Skin of body (tissue), 2 donors: ENCODE measurements around the gene ABTB2. TPM values are rescaled to one million over a fixed set of nuclear protein-coding genes. Genes with fewer than 3 reads are reported as not detected.
"Not testable (repeated sequence)": the region's sequence is repeated elsewhere in the genome, so short reads cannot be mapped to it uniquely, and the experiment has no call there.

Experiments
- DNase-seq: peaks from one replicate; lab custom pipeline; 2025; lab: John Stamatoyannopoulos, UW
- total RNA-seq: library from RNA; depleted of rRNA; stranded (reverse); fragments of >200 nt; gene quantifications from one replicate; pipeline ENCODE4 v1.2.3, GENCODE V29; 2014

The ABTB2 gene
- total RNA-seq, 1 donor from 2014 or later = 5.7 TPM

- DNase-seq = no peak
These were observed 115.7 kb downstream of the ABTB2 start for GRCh38 chr11:34242037-34242625.

GRCh38 chr11:34240150-34240494, 117.7 kb downstream of the ABTB2 start:
- DNase-seq = no peak

GRCh38 chr11:34239465-34240149, 118.2 kb downstream of the ABTB2 start:
- DNase-seq = no peak

GRCh38 chr11:34238966-34239365, 118.8 kb downstream of the ABTB2 start:
- DNase-seq = no peak

- no peak for DNase-seq
These were observed 119.3 kb downstream of the ABTB2 start for GRCh38 chr11:34238533-34238932.

- DNase-seq = no peak
These were observed 121.2 kb downstream of the ABTB2 start for GRCh38 chr11:34236572-34236971.

GRCh38 chr11:34235591-34236071, 122.2 kb downstream of the ABTB2 start:
- DNase-seq = no peak

- DNase-seq = no peak
These were observed 122.6 kb downstream of the ABTB2 start for GRCh38 chr11:34235189-34235588.

DNA sequence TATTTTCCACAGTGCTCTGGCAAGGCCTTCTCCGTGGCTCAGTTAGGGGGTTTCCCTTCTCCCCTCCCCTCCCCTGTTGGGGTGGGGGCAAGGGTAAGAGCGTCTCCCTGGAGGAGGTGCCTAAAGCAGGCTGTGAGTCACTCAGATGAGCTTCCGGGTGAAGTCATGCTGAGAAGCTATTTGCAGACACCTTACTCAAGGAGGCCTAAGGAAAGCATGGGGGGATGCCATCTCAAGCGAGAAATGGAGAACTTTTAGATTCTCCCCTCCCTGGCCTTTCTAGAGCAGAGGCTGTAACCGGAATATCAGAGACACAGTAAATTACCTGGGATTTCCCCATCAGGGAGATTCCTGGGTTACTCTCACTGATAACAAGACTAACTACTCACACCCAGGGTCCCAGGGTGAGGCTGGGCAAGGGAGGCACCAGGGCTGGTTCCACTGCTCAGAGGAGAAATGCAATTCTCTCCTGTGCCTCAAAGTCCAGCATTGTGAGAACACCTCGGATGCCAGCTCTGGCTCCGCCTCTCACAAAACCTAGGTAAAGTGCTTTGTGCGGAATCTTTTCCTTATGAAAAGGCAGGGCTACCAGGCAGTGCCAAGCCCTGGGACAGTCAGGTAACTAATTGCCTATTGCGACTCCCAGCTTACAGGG, 123.6 kb downstream of the ABTB2 start:
- DNase-seq = no peak

GRCh38 chr11:34233215-34233614, 124.6 kb downstream of the ABTB2 start:
- DNase-seq = no peak

- DNase-seq = no peak
These were observed 125.0 kb downstream of the ABTB2 start for GRCh38 chr11:34232807-34233206.

DNA sequence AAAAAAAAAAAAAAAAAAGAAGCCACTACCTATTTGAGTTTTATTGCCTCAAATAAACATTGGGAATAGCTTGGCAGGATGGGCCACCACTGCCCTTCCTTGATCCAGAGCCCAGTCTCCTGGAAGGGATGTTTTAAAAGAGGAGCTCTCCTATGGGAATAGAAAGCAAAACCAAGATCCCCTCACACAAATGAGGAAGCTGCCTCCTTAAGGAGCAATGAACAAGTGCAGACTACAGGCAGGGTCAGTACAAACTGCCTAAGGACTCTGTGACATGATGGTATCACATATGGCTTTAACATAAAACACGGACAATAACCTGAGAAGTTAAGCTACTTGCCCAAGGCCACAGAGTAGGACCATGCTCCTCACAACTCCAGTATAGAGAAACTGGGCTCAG, 131.6 kb downstream of the ABTB2 start:
- no peak for DNase-seq

DNA sequence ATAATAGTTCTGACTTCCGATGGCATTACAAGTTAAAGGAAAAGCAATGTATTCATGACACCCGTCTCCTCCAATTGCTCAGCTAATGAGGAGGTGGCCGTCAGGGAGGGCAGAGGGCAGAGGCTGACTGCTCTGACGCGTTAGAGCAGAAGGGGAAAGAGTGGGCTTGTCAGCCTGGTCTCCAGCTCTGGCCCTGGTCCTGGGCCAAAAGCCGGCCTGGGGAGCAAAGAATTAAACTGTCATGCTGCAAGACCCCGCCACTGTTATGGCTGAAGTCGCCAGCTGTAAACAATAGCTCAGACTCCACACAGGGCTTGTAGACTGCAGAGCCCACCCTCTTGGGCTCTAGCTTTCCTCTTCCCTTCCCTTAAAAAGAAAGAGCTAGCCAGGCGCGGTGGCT, 132.7 kb downstream of the ABTB2 start:
- no peak for DNase-seq

- no peak for DNase-seq
These were observed 133.3 kb downstream of the ABTB2 start for GRCh38 chr11:34224434-34224966.

- DNase-seq = no peak
These were observed 133.9 kb downstream of the ABTB2 start for GRCh38 chr11:34223907-34224306.

- peak; percentile 32 for DNase-seq
These were observed 134.6 kb downstream of the ABTB2 start for GRCh38 chr11:34223021-34223813.

GRCh38 chr11:34222030-34222429, 135.8 kb downstream of the ABTB2 start:
- DNase-seq = no peak

- no peak for DNase-seq
These were observed 137.9 kb downstream of the ABTB2 start for GRCh38 chr11:34219941-34220370.

DNA sequence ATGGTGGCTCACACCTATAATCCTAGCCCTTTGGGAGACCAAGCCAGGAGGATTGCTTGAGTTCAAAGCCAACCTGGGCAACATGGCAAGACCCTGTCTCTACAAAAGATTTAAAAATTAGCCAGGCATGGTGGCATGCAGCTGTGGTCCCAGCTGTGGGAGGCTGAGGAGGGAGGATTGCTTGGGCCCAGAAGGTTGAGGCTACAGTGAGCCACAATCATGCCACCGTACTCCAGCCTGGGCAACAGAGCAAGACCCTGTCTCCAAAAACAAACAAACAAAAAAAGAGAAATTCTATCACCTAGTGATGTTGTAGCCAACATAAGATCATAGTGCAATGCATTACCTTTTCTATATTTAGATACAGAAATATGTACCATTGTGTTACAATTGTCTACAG, 138.5 kb downstream of the ABTB2 start:
- DNase-seq = no peak

GRCh38 chr11:34218756-34219155, 139.1 kb downstream of the ABTB2 start:
- DNase-seq = not testable (repeated sequence)

DNA sequence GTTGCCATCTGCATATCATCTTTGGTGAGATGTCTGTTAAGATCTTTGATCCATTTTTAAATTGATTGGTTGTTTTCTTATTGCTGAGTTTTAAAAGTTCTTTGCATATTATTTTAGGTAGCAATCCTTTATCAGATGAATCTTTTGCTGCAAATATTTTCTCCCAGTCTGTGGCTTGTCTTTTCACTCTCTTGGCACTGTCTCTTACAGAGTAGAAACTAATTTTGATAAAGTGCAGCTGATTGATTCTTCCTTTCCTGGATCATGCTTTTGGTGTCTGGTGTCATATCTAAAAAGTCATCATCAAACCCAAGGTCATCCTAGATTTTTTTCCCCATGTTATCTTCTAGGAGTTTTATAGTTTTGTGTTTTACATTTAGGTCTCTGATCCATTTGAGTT, 139.7 kb downstream of the ABTB2 start:
- DNase-seq = no peak

DNA sequence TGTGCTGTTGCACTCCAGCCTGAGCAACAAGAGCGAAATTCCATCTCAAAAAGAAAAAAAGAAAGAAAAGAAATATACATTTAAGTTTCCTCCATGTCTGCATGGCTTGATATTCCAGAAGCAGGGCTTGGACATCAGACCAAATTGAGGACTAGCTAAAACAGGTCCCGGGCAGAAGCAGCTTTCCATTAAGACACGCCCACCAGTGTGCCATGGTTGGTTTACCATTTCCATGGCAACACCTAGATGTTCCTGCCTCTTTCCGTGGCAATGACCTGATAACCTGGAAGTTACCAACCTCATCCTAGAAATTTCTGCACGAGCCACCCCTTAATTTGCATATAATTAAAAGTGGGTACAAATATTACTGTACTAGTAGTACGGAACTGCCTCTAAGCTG, 141.1 kb downstream of the ABTB2 start:
- DNase-seq = no peak
